Osteoblast (primary cell): ENCODE measurements around the gene SLC52A1. TPM values are rescaled to one million over a fixed set of nuclear protein-coding genes. Genes with fewer than 3 reads are reported as not detected.

ENCODE experiments used
- DNase-seq: peaks from one replicate; pipeline ENCODE4 v3.0.0; 2011; ENCODE audit warnings: low spot score, mixed read lengths; ENCODE audit not compliant: insufficient read length; ENCODE audit errors: missing footprints
- H2AFZ ChIP-seq: 2 replicates; pipeline ENCODE4 v1.6.0; 2011; ENCODE audit warnings: mild to moderate bottlenecking, low read length
- H3K27ac ChIP-seq: 2 replicates; pipeline ENCODE4 v1.5.1; 2011; ENCODE audit warnings: mild to moderate bottlenecking, low read depth, low read length, moderate library complexity
- H3K27me3 ChIP-seq: 2 replicates; pipeline ENCODE4 v1.6.0; 2012; ENCODE audit warnings: mild to moderate bottlenecking, control low read depth, inconsistent platforms, low read length, moderate library complexity; ENCODE audit not compliant: insufficient read depth
- H3K36me3 ChIP-seq: 2 replicates; pipeline ENCODE4 v1.5.1; 2011; ENCODE audit warnings: mild to moderate bottlenecking, low read length, control low read depth, moderate library complexity; ENCODE audit not compliant: insufficient read depth
- H3K4me1 ChIP-seq: 2 replicates; pipeline ENCODE4 v1.5.1; 2011; ENCODE audit warnings: mild to moderate bottlenecking, low read length, control low read depth, moderate library complexity; ENCODE audit not compliant: insufficient read depth
- H3K4me2 ChIP-seq: 2 replicates; pipeline ENCODE4 v1.6.0; 2011; ENCODE audit warnings: mild to moderate bottlenecking, low read length; ENCODE audit not compliant: insufficient read depth
- H3K4me3 ChIP-seq: fragments of 200-600 bp; sonication (generic); 3 replicates; pipeline ENCODE4 v1.5.1; 2012; ENCODE audit warnings: mild to moderate bottlenecking, low read length, inconsistent platforms; ENCODE audit not compliant: insufficient read depth
- H3K79me2 ChIP-seq: 2 replicates; pipeline ENCODE4 v1.6.0; 2012; ENCODE audit warnings: mild to moderate bottlenecking, low read length, control low read depth, inconsistent platforms; ENCODE audit not compliant: insufficient read depth
- H3K9me3 ChIP-seq: 2 replicates; pipeline ENCODE4 v1.5.1; 2011; ENCODE audit warnings: low read depth, low read length, control low read depth
- H4K20me1 ChIP-seq: 2 replicates; pipeline ENCODE4 v1.6.0; 2012; ENCODE audit warnings: mild to moderate bottlenecking, low read length, control low read depth; ENCODE audit not compliant: insufficient read depth
- CTCF ChIP-seq: IDR thresholded peaks from 2 replicates; pipeline ENCODE4 v1.5.1; 2011; ENCODE audit warnings: mild to moderate bottlenecking, low read depth, low read length, moderate library complexity; ENCODE audit errors: extremely low read depth
- total RNA-seq: library from RNA; depleted of rRNA; stranded (reverse); fragments of >200 nt; gene quantifications from 2 replicates; pipeline ENCODE4 v1.2.3, GENCODE V29; 2012

SLC52A1 gene
- total RNA-seq, 1 donor, result not detected

GRCh38 chr17:5044630-5045029, 9.4 kb upstream of the SLC52A1 start:
- Histone ChIP-seq H3K4me3 (no peak overlapping the region), H3K79me2 (no peaks in the 10 kb centered on the region), H3K4me2 (no peak overlapping the region), H3K27me3 (no peaks in the 10 kb centered on the region), H3K27ac (no peak overlapping the region), H3K9me3 (no peaks in the 10 kb centered on the region), H3K36me3 (no peaks in the 10 kb centered on the region), H3K4me1 (no peaks in the 10 kb centered on the region), H2AFZ (no peak overlapping the region), H4K20me1 (no peaks in the 10 kb centered on the region)
- no peak for DNase-seq
- no peak for TF ChIP-seq CTCF

- Histone ChIP-seq H3K9me3 (no peaks in the 10 kb centered on the region), H3K4me1 (no peaks in the 10 kb centered on the region), H3K4me2 (no peak overlapping the region), H2AFZ (no peak overlapping the region), H3K4me3 (no peak overlapping the region), H4K20me1 (no peaks in the 10 kb centered on the region), H3K36me3 (no peaks in the 10 kb centered on the region), H3K27ac (no peak overlapping the region), H3K79me2 (no peaks in the 10 kb centered on the region), H3K27me3 (no peaks in the 10 kb centered on the region)
- TF ChIP-seq CTCF, result no peak
- no peak for DNase-seq
These were observed 8.3 kb upstream of the SLC52A1 start for GRCh38 chr17:5043524-5043923.

- Histone ChIP-seq H4K20me1 (no peaks in the 10 kb centered on the region), H2AFZ (no peak overlapping the region), H3K27ac (no peak overlapping the region), H3K79me2 (no peaks in the 10 kb centered on the region), H3K27me3 (no peaks in the 10 kb centered on the region), H3K4me2 (no peak overlapping the region), H3K36me3 (no peaks in the 10 kb centered on the region), H3K9me3 (no peaks in the 10 kb centered on the region), H3K4me3 (no peak overlapping the region), H3K4me1 (no peaks in the 10 kb centered on the region)
- DNase-seq, result no peak
- no peak for TF ChIP-seq CTCF
These were observed 7.2 kb upstream of the SLC52A1 start for GRCh38 chr17:5042157-5043022.

GRCh38 chr17:5034651-5035050, 575 bp downstream of the SLC52A1 start:
- no peak for TF ChIP-seq CTCF
- no peak overlapping the region for H2AFZ ChIP-seq
- H3K4me1 ChIP-seq, result peaks cover 2% of the 10 kb centered on the region
- H3K4me2 ChIP-seq, result no peak overlapping the region
- no peak overlapping the region for H3K27ac ChIP-seq
- DNase-seq, result peak; percentile 58
- no peaks in the 10 kb centered on the region for H3K9me3 ChIP-seq
- no peak overlapping the region for H3K4me3 ChIP-seq
- H3K79me2 ChIP-seq, result no peaks in the 10 kb centered on the region
- H3K36me3 ChIP-seq, result no peaks in the 10 kb centered on the region
- peaks cover 11% of the 10 kb centered on the region for H3K27me3 ChIP-seq
- H4K20me1 ChIP-seq, result no peaks in the 10 kb centered on the region
